GM19023 (cell line): ENCODE results near the gene SNTG2.

Experiments used
- ATAC-seq: cut with Tn5 transposase; IDR thresholded peaks from one replicate; pipeline ENCODE4 v1.9.1; 2021; ENCODE audit warnings: mild to moderate bottlenecking, moderate library complexity; ENCODE audit not compliant: unreplicated experiment

The SNTG2 gene

DNA sequence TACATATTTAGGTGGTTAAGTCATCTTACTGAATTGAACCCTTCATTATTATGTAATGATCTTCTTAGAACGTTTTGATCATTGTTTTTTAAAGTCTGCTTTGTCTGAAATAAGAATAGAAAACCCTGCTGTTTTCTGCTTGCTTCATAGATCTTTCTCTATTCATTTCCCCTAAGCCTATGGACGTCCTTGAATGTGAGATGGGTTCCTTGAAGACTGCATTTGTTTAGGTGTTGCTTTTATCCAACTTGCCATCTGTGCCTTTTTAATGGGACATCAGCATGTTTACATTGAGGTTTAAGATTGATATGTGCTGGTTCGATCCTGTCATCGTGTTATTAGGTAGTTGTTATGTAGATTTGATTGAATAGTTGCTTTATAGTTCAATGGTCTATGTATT, 95.4 kb downstream of the SNTG2 start:
- ATAC-seq: no peak

DNA sequence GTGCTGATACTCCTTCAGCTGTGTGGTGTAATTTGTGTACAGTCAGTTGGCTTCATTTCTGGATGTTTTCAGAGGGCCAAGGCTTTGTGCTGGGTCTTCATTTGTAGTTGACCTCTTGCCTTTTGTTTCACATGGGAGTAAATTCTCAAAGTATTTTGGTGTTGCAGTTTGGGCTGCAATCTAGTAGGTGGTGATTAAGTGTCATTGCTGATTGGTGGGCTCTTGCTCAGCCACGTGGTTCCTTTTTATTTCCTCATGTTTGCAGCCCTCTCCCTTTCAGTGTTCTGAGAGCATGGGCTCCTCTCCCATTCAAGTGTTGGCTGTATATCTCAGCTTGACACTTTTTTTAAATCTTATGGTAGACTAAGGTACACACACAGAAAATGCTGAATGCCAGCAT, 96.8 kb downstream of the SNTG2 start:
- no peak for ATAC-seq

GRCh38 chr2:1049691-1050090, 99.0 kb downstream of the SNTG2 start:
- ATAC-seq: no peak

DNA sequence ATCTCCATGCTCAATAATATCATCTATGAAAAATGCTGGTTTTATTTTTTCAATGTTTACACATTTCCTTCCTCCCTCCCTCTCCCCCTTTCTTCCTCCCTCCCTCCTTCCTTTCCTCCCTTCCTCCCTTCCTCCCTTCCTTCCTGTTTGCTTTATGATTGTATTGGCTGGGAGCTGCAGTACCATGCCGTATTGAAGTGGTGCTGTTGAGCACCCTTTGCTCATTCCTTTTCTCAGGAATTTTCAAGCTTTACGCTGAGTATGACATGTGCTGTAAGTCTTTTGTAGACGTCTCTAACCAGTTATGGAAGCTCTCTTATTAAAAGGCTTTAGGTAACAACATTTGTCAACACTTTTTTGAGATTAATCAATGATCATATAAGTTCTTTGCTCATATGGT, 100.4 kb downstream of the SNTG2 start:
- ATAC-seq: no peak

DNA sequence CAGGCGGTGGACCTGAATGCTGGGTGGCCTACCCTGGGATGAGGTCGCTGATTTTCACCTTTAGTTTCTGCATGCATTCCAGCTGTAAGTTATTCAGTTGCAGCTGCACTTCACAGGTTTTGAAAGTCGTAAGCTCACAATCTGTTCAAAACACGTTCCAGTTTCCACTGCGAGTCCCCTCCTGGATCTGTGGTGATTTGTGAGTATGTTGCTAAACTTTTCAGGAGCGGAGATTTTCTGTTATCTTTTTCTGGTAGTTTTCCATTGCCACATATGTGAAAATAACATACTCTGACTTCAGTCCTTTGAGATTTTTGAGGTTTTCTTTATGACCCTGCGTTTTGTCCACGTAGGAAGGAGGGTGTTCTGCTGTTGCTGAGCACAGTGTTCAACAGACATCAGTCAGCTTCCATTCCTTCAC, 102.1 kb downstream of the SNTG2 start:
- no peak for ATAC-seq

DNA sequence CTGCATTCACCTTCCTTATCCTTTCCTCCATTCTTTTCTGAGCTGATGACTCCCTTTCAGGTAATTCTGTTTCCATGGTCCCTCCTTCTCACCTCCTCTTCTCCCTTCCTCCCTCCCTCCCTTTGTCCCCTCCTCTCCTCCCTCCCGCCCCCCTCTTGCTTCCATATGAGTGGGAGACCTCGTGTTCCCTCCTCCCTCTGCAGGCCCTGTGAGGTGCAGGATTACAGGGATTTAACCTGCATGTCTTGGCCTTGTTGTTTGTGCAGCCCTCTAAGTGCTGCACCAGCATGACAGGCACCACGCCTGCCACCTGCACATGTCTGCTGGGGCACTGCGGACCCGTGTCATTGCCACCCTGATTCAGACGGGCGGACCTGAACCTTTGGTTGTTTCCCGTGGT, 103.1 kb downstream of the SNTG2 start:
- no peak for ATAC-seq

DNA sequence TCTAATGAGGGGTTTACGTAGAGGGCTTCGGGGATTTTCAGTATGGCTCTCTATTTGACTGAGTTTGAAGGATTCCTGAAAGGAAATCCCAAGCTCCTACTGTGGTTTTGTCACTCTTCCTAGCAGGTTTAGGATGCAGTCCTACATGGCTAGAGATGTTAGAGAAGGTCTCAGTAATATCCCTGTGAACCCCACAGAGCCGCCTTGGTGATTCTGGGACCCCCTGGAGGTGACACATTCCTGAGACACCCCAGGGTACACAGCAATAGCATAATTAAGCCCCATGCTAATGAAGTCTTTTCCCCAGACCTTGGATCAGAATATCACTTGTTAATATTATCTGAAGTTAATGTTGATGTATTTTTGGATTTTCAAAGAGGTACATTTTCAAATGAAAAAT, 103.8 kb downstream of the SNTG2 start:
- ATAC-seq: no peak

GRCh38 chr2:1055014-1055595, 104.5 kb downstream of the SNTG2 start:
- no peak for ATAC-seq

DNA sequence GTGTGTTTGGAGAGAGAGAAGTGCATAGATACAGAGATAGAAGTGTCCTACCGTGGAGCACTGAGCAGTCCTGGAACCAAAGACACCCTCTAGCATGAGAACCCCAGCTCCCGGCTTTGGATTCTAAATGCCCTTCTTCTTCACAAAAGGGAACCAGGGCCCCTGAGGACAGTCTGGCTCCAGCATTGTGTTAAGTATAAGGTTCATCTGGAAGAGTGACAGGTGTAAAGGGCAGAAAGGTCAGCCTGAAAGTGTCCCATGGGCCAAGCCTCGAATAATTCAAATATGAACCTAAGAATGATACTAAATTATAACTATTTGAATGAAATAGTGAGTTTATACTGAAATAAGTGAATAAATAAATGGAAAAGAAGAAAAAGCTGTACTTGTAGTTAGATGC, 109.7 kb downstream of the SNTG2 start:
- no peak for ATAC-seq

DNA sequence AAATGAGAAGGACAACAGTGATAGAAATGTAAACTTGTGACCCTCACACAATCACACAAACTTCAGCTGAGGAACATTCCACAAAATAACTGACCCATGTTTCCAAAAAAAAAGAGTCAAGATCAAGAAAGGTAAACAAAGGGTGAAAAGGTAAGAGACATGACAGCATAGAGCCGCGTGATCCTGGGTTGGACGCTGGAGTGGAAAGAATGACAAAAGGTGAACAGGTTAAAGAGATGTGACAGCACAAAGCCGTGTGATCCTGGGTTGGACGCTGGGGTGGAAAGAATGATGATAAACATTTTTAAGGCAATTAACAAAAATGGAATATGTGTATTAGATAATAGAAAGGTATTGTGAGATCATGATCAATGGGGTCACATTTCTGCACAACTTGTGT, 110.3 kb downstream of the SNTG2 start:
- no peak for ATAC-seq

DNA sequence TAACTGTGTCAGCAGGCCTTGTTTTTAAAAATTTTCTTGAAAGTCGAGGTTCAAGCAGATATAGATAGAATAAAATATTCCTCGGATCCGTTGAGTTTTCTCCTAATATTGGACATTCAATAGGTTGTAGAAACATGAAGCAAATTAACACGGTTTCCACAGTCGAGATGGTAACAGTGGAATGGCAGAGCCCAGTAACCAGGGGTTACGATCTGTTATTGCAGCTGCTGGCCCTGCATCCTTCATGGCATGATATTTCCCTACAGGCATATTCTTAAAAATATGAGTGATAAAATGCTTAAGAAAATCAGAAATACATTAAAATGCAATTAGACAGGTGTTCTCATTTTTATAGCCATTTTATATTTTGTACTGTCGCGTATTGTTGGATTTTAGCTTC, 117.6 kb downstream of the SNTG2 start:
- no peak for ATAC-seq

- ATAC-seq: no peak
Observed at GRCh38 chr2:1068822-1069221, 118.2 kb downstream of the SNTG2 start.

DNA sequence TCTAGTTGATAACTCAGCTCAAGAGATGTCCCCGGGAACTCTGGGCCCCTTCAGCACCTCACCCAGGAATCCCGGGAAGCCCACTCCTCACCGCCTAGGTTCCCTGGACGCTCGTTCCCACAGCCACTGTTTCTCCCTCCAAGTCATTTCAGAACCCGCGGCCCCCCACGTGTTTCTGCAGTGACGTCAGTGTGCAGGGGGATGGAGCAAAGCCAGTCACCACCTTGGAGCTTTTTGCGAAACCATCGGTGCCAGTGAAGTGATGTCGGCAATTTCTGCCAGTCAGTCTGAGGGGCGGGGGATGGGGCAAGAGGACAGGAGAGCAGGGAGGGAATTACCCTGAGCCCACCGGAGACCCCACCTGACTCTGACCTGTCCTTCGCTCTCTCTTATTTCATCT, 119.2 kb downstream of the SNTG2 start:
- no peak for ATAC-seq

DNA sequence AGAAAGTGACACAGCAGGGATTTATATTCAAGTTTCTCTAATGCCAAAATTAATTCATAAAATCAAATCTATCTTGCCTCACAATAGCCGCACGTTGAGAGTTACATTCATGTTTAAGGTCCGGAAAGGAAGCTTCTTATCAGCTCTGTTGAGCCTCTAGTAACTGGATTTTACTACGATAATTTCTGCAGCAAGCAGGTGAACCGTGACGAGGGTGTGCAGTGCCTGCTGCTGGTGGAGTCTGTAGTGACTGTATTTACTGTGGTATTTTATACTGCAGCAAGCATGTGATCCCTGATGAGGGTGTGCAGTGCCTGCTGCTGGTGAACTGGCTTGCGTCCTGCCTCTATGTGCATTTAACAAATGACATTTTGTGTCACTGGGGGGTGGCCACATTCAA, 120.0 kb downstream of the SNTG2 start:
- ATAC-seq: no peak

- no peak for ATAC-seq
Observed at GRCh38 chr2:1071650-1072049, 121.0 kb downstream of the SNTG2 start.

- no peak for ATAC-seq
Observed at GRCh38 chr2:1072250-1072649, 121.6 kb downstream of the SNTG2 start.

DNA sequence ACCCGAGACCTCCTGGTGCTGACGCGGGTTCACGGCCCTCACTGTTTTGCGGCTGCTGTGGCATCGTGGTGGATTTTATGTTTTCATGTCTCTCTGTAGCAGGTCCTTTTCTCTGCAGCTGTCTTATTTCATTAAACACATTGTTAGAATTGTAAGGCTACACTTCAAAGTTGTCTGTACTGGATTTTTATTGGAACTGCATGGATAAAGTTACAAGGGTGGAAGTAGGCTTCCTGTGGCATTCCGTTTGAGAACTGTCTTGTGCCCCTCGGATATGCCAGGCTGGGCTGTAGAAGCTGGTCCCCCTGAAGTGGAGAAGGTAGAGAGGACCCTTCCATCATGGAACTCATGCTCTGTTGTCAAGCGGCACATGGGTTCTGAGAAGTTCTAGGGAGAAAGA, 127.3 kb downstream of the SNTG2 start:
- no peak for ATAC-seq

- ATAC-seq: no peak
Observed at GRCh38 chr2:1078326-1078725, 127.7 kb downstream of the SNTG2 start.

- ATAC-seq: no peak
Observed at GRCh38 chr2:1079873-1080799, 129.5 kb downstream of the SNTG2 start.

DNA sequence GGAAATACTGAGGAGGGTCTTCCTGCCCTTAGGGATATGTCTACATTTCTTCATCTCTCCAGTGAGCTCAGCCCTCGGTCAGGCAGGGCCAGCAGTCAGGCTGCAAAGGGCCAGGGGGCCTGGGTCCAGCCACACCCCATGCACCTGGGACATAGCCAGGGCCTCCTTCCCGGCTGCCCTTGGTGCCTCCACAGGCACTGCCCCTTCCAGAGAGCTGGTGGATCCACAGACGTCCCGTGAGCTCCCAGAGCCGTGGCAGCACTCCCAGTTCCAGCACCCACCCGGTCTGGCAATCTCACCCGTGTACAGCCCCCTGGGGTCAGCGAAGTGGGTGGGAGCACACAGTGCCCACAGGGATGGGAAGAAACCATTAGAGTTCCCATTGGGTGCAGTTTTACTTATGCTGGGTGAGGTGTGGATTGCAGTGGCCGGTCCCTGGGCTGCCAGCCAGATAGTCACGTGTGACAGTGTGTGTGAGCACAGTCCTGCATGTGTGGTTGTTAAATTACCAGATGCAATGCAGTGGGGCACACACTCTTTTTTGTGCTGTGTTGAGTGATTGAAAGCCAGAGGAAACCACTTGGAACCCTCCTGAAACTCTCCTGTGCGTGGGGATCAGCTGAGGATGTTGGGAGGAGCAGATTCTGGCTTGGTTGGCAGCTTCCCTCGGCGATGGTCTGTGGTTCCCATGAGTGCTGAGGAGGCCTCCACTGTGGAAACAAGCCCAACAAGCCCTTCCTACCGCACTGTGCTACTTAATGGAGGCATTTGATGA, 131.0 kb downstream of the SNTG2 start:
- ATAC-seq: no peak

GRCh38 chr2:1082456-1083205, 132.0 kb downstream of the SNTG2 start:
- no peak for ATAC-seq
